HFFc6 (cell line): ENCODE measurements around the gene MED29. TPM values are rescaled to one million over a fixed set of nuclear protein-coding genes. Genes with fewer than 3 reads are reported as not detected.
A peak's percentile ranks its signal among the peaks of the same experiment; 100 is the strongest.

ENCODE experiments used
- DNase-seq: peaks from one replicate; pipeline ENCODE4 v3.0.0-alpha.2; 2018
- H3K27ac Mint-ChIP-seq: 2 replicates; pipeline ENCODE4 v1.8.0; 2020; ENCODE audit warnings: mild to moderate bottlenecking, mixed read lengths
- H3K27me3 Mint-ChIP-seq: 2 replicates; pipeline ENCODE4 v1.8.0; 2021; ENCODE audit warnings: mild to moderate bottlenecking, moderate library complexity, mixed read lengths; ENCODE audit not compliant: insufficient read depth
- H3K36me3 Mint-ChIP-seq: 2 replicates; pipeline ENCODE4 v1.8.0; 2021; ENCODE audit warnings: low read depth, mixed read lengths
- H3K4me1 Mint-ChIP-seq: 2 replicates; pipeline ENCODE4 v1.8.0; 2020; ENCODE audit warnings: low read depth, mixed read lengths
- H3K4me3 Mint-ChIP-seq: 2 replicates; pipeline ENCODE4 v1.8.0; 2020; ENCODE audit warnings: mild to moderate bottlenecking, moderate library complexity, mixed read lengths
- H3K9me3 Mint-ChIP-seq: 2 replicates; pipeline ENCODE4 v1.8.0; 2020; ENCODE audit warnings: mild to moderate bottlenecking, mixed read lengths
- total RNA-seq, 6 experiments: library from RNA; stranded (reverse); fragmentation: NEBNext Ultra II Directional; extraction: Animal tissue kit (Norgen Biotek cat#: 25700); gene quantifications; 2 replicates in 1 of 6; 3 replicates in 5 of 6; pipeline ENCODE4 v1.2.3, GENCODE V29; 2021
- TF ChIP-seq, protein P1 (sequence below): fragments of 200-600 bp; sonication (generic); IDR thresholded peaks from 2 replicates; pipeline ENCODE4 v1.5.0; 2021; ENCODE audit warnings: antibody characterized with exemption, mild to moderate bottlenecking

The MED29 gene
- total RNA-seq, 6 experiments from 2014 or later = 38.2 to 48.5 (median 45.2) TPM

DNA sequence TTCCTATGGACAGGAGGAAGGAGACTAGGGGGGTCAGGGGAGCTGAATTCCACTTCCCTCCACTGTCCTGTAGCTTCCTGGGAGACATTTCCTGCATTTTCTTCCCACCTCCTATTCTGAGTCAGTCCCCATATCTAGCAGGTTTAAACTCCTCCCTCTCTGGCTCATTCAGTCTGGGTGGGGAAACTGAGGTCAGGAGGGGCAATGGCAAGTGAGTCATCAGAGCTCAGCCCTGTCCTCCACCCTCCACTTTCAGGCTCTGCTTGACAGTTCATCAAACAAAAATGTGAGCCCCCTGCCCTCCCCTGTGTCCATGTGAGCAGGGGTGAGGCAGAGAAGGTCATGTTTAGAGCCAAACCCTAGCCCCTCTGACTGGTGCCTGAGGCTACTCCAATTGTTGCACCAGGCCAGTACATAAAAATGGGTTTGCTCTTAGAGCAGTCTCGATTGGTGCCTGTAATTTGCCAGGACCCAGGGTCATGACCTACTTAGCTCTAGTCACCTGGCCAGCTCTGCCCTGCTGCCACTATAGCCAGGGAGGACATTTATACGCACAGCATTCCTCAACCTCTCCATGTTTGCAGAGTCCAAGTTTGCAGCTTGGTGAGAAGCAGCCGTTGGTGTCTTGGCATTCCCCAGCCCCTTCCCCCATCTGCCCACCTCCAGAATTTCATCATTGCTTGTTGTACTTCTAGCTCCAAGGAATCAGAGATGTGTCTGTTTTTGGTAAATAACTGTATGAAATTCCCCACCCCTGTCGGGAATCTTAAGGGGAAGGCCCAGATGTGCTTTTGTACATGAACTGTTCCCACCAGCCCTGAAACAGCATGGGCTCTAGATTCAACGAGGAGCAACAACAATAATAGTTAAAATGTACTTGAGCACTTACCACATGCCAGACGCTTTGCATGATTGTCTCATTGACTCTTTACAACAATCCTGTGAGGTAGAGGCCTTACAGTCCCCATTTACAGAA lies 28.2 kb upstream of the MED29 start:
- no peaks in the 10 kb centered on the region for H3K9me3 Mint-ChIP-seq
- peak overlapping the region; percentile 92 for H3K27ac Mint-ChIP-seq
- TF ChIP-seq, protein P1, sequence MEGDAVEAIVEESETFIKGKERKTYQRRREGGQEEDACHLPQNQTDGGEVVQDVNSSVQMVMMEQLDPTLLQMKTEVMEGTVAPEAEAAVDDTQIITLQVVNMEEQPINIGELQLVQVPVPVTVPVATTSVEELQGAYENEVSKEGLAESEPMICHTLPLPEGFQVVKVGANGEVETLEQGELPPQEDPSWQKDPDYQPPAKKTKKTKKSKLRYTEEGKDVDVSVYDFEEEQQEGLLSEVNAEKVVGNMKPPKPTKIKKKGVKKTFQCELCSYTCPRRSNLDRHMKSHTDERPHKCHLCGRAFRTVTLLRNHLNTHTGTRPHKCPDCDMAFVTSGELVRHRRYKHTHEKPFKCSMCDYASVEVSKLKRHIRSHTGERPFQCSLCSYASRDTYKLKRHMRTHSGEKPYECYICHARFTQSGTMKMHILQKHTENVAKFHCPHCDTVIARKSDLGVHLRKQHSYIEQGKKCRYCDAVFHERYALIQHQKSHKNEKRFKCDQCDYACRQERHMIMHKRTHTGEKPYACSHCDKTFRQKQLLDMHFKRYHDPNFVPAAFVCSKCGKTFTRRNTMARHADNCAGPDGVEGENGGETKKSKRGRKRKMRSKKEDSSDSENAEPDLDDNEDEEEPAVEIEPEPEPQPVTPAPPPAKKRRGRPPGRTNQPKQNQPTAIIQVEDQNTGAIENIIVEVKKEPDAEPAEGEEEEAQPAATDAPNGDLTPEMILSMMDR = no peak
- peaks cover 26% of the 10 kb centered on the region for H3K36me3 Mint-ChIP-seq
- peaks cover 3% of the 10 kb centered on the region; the same call in 1 of the 2 replicates for H3K27me3 Mint-ChIP-seq
- peak; percentile 50 for DNase-seq
- peaks cover 36% of the 10 kb centered on the region for H3K4me1 Mint-ChIP-seq
- H3K4me3 Mint-ChIP-seq = peak overlapping the region; percentile 14; the same call in 1 of the 2 replicates

DNA sequence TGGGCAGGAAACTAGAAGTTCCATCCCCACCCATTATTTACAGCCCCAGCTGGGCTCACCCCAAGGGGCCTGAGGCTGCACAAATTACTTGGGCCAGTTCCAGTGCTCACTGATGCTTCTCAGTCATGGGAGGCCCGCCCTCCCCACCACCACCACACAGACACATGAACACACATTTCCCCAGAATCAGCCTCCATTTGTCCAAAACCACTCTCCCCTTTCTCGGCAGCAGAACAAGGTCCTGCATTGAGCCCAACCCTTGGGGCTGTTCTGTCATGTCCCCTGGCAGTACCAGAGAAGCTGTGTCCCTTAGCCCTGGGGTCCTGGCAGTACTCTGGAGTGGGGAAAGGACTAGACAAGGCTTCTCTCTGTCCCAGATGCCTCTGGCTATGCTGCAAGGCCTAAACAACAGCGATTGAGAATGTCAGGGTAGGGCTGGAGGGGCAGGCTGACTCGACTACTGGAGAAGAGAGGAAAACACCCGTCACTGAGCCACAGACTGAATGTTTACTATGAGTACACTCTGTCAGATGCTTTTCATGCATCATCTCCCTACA lies 27.2 kb upstream of the MED29 start:
- peaks cover 36% of the 10 kb centered on the region for H3K4me1 Mint-ChIP-seq
- peaks cover 31% of the 10 kb centered on the region for H3K36me3 Mint-ChIP-seq
- H3K27me3 Mint-ChIP-seq = peaks cover 3% of the 10 kb centered on the region; the same call in 1 of the 2 replicates
- no peak for DNase-seq
- peak overlapping the region; percentile 92 for H3K27ac Mint-ChIP-seq
- H3K4me3 Mint-ChIP-seq = no peak overlapping the region
- TF ChIP-seq, protein P1 = no peak
- no peaks in the 10 kb centered on the region for H3K9me3 Mint-ChIP-seq

DNA sequence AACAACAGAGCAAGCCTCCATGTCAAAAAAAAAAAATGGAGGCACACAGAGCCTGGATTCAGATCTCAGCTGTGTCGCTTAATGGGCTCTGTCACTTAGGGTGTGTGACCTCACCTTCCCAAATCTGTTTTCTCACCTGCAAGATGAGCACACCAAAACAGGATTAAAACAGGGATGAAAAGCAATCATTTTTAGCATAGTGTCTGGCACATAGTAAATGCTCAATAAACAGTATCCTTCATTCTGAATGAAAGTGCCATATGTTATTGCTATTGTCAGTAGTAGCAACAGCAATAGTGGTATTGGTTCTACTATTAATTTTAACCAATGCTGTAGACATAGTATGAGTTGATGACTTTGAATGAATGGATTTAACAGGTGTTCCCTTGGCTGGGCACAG lies 25.6 kb upstream of the MED29 start:
- no peak overlapping the region for H3K4me3 Mint-ChIP-seq
- TF ChIP-seq, protein P1 = no peak
- no peaks in the 10 kb centered on the region for H3K9me3 Mint-ChIP-seq
- H3K36me3 Mint-ChIP-seq = peaks cover 31% of the 10 kb centered on the region
- H3K27ac Mint-ChIP-seq = no peak overlapping the region
- H3K4me1 Mint-ChIP-seq = peaks cover 34% of the 10 kb centered on the region
- H3K27me3 Mint-ChIP-seq = peaks cover 3% of the 10 kb centered on the region; the same call in 1 of the 2 replicates
- DNase-seq = no peak

DNA sequence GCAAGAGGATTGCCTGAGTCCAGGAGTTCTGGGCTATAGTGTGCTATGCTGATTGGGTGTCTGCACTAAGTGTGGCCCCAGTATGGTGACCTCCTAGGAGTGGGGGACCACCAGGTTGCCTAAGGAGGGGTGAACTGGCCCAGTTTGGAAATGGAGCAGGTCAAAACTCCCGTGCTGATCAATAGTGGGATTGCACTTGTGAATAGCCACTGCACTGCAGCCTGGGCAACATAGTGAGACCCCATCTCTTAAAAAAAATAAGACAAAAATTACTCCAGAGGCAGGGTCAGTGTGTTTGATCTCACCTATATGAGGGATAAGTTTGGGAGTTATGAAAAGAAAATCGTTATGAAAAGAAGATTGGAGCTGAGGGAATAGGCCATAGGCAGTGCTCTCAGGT lies 22.0 kb upstream of the MED29 start:
- Mint-ChIP-seq H3K4me1 (peaks cover 40% of the 10 kb centered on the region), H3K36me3 (peaks cover 41% of the 10 kb centered on the region), H3K9me3 (no peaks in the 10 kb centered on the region), H3K27ac (no peak overlapping the region; the same call in 1 of the 2 replicates), H3K4me3 (no peak overlapping the region), H3K27me3 (peaks cover 6% of the 10 kb centered on the region)
- TF ChIP-seq, protein P1 = no peak
- DNase-seq = no peak

DNA sequence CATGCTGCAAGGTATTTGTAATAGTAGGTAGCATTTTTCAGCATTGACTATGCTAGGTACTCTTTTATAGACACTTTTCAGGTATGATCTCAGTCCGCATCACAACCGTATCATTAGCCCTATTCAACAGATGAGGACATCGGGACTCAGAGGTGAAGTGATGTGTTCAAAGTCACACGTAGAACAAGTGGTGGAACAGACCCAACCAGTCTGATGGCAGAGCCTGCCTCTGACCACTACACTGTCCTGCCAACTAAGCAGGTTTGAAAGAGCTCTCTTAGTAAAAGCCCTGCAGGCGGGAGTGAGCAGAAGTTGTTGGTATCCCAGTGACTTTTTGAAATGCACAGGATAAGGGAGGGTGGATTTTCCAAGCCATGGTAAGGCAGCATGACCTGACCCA lies 20.4 kb upstream of the MED29 start:
- Mint-ChIP-seq H3K9me3 (no peaks in the 10 kb centered on the region), H3K36me3 (peaks cover 41% of the 10 kb centered on the region), H3K27me3 (peaks cover 7% of the 10 kb centered on the region), H3K4me1 (peaks cover 33% of the 10 kb centered on the region), H3K4me3 (no peak overlapping the region), H3K27ac (peak overlapping the region; percentile 98)
- DNase-seq = no peak
- TF ChIP-seq, protein P1 = no peak
